Tibial artery (tissue), 4 donors: ENCODE results near the gene THRAP3.
A peak's percentile ranks its signal among the peaks of the same experiment; 100 is the strongest.

Experiments
- DNase-seq, 2 donors: peaks; one replicate each; pipeline ENCODE4 v3.0.0-alpha.2; 2019
- H3K27ac ChIP-seq, 2 donors: fragments of 200-600 bp; sonication (generic) in 1 of 2; 1 replicate in 1 of 2; 2 replicates in 1 of 2; pipeline ENCODE4 v1.5.1; 2018 to 2019; ENCODE audit warnings: mild to moderate bottlenecking in 1 of 2
- H3K27me3 ChIP-seq, 2 donors: fragments of 200-600 bp; sonication (generic) in 1 of 2; one replicate each; pipeline versions ENCODE4 v1.5.1 to v1.6.0; 2016 to 2019
- H3K36me3 ChIP-seq, 3 donors: fragments of 200-600 bp; sonication (generic) in 2 of 3; one replicate each; pipeline ENCODE4 v1.5.1; 2016 to 2019; ENCODE audit warnings: mild to moderate bottlenecking in 2 of 3
- H3K4me1 ChIP-seq, 4 donors: fragments of 200-600 bp; sonication (generic) in 2 of 4; 1 replicate in 3 of 4; 2 replicates in 1 of 4; pipeline ENCODE4 v1.5.1; 2016 to 2019
- H3K4me3 ChIP-seq, 2 donors: fragments of 200-600 bp; sonication (generic) in 1 of 2; 1 replicate in 1 of 2; 2 replicates in 1 of 2; pipeline ENCODE4 v1.5.1; 2018 to 2019; ENCODE audit warnings: mild to moderate bottlenecking in 2 of 2
- H3K9me3 ChIP-seq, 3 donors: fragments of 200-600 bp; sonication (generic) in 1 of 3; one replicate each; pipeline ENCODE4 v1.5.1; 2016 to 2019
- intact Hi-C: fragments of 100-400 bp; cut with DNase I; formaldehyde crosslinking; loops from one replicate; pipeline ENCODE4 v1.15.0; 2023; ENCODE audit warnings: low total_unique reads
- TF ChIP-seq, protein P1 (sequence below), 2 experiments: fragments of 200-600 bp in 1 of 2; fragments of 450-650 bp in 1 of 2; IDR thresholded peaks; one replicate each; pipeline ENCODE4 v1.5.1; 2017 to 2019; ENCODE audit warnings: antibody characterized with exemption in 2 of 2, mild to moderate bottlenecking in 1 of 2, moderate library complexity in 1 of 2

The THRAP3 gene

GRCh38 chr1:36203554-36204346 is 20.5 kb upstream of the THRAP3 start:
- TF ChIP-seq, protein P1, sequence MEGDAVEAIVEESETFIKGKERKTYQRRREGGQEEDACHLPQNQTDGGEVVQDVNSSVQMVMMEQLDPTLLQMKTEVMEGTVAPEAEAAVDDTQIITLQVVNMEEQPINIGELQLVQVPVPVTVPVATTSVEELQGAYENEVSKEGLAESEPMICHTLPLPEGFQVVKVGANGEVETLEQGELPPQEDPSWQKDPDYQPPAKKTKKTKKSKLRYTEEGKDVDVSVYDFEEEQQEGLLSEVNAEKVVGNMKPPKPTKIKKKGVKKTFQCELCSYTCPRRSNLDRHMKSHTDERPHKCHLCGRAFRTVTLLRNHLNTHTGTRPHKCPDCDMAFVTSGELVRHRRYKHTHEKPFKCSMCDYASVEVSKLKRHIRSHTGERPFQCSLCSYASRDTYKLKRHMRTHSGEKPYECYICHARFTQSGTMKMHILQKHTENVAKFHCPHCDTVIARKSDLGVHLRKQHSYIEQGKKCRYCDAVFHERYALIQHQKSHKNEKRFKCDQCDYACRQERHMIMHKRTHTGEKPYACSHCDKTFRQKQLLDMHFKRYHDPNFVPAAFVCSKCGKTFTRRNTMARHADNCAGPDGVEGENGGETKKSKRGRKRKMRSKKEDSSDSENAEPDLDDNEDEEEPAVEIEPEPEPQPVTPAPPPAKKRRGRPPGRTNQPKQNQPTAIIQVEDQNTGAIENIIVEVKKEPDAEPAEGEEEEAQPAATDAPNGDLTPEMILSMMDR (IDR thresholded peaks at IDR 0.05) = no peak
- DNase-seq = peak; percentile 78 to 88
- Histone ChIP-seq H3K4me1 (peaks cover 0 to 60% (median 45%) of the 10 kb centered on the region in 4 donors), H3K36me3 (no peaks in the 10 kb centered on the region), H3K4me3 (peak overlapping the region in 1 of 2 donors; percentile 20), H3K27ac (peak overlapping the region; percentile 90), H3K9me3 (no peaks in the 10 kb centered on the region), H3K27me3 (no peaks in the 10 kb centered on the region)
- intact Hi-C loops = no loop called here

DNA sequence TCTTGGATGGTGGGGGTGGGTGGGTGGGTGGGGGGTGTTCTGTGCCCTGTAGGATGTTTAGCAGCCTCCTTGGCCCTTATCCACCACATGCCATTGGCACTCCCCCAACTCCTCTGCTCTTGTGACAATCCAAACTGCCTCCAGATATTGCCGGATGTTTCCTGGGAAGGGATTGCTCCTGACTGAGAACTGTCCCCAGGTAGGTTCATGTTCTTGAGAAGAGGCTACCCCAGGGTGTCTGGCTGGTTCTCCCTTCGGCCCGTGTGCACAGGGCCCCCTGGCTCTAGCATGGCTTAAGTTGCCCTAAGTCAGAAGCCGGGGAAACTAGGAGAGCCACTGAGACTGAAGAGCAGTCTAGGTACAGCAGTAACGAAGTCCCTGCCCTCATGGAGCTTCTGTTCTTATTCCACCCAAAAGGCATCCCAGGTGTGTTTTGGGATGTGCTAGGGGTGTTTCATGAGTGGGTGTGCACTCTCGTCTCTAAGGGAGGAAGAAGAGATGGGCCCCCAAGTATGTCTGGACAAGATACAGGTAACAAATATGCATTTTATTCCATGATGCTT is 19.8 kb upstream of the THRAP3 start:
- peak; percentile 49 to 74 for DNase-seq
- intact Hi-C loops = no loop called here

DNA sequence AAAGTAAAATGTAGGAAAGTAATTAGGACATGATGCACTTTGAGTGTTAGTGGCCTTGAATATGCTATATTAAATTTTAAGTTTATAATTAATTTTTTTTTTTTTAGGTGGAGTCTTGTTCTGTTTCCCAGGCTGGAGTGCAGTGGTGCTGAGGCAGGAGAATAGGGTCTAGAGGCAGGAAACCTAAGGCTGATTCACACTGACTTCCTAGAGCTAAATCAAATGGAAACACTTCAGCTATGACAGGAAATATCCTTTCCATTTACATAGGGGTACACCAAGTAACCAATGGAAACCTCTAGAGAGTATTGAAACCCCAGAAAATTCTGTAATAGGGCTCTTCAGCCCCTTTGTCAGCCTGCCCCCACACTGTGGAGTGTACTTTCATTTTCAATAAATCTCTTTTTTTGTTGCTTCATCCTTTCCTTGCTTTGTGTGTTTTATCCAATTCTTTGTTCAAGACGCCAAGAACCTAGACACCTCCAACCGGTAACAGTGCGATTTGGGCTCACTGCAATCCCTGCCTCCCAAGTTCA is 17.9 kb upstream of the THRAP3 start:
- Histone ChIP-seq H3K9me3 (no peaks in the 10 kb centered on the region), H3K27me3 (no peaks in the 10 kb centered on the region), H3K4me1 (peaks cover 0 to 61% (median 43%) of the 10 kb centered on the region in 4 donors), H3K27ac (peak overlapping the region; percentile 61 to 90), H3K36me3 (no peaks in the 10 kb centered on the region), H3K4me3 (no peak overlapping the region)
- DNase-seq = no peak
- intact Hi-C loops = no loop called here
- TF ChIP-seq, protein P1 (IDR thresholded peaks at IDR 0.05) = no peak

More for the DNA sequence above, 19.8 kb upstream of the THRAP3 start:
- TF ChIP-seq, protein P1 (IDR thresholded peaks at IDR 0.05) = no peak
- Histone ChIP-seq H3K4me1 (peaks cover 0 to 64% (median 45%) of the 10 kb centered on the region in 4 donors), H3K9me3 (no peaks in the 10 kb centered on the region), H3K4me3 (peak overlapping the region in 1 of 2 donors; percentile 20), H3K27ac (peak overlapping the region; percentile 90), H3K27me3 (no peaks in the 10 kb centered on the region), H3K36me3 (no peaks in the 10 kb centered on the region)

DNA sequence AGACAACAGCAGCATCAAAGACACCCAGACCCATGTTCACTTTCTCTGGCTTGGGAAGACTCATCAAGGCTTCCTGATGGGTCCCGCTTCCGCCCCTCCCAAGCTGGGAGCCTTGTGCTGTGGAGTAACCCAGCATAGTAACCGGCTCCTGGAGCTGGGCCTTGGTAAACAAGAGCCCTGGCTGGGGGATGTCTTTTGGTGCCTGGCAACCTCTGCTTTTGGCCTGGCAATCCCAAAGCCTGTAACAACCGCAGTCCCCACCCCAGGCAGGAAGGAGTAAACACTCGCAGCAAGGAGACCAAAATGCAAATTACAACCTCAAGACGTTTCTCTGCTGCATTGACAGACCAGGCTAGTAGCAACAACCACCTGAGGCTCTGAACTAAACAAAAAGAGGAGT is 16.9 kb upstream of the THRAP3 start:
- peak overlapping the region; percentile 22 to 28 for H3K4me3 ChIP-seq
- peak; percentile 91 to 94 for DNase-seq
- no peaks in the 10 kb centered on the region for H3K36me3 ChIP-seq
- TF ChIP-seq, protein P1 (IDR thresholded peaks at IDR 0.05) = no peak
- no peaks in the 10 kb centered on the region for H3K27me3 ChIP-seq
- H3K9me3 ChIP-seq = no peaks in the 10 kb centered on the region
- H3K4me1 ChIP-seq = peaks cover 0 to 61% (median 43%) of the 10 kb centered on the region in 4 donors
- intact Hi-C loops = no loop called here
- peak overlapping the region; percentile 61 to 90 for H3K27ac ChIP-seq

- TF ChIP-seq, protein P1 (IDR thresholded peaks at IDR 0.05) = no peak
- Histone ChIP-seq H3K36me3 (no peaks in the 10 kb centered on the region), H3K27me3 (no peaks in the 10 kb centered on the region), H3K4me1 (peaks cover 0 to 49% (median 30%) of the 10 kb centered on the region in 4 donors), H3K9me3 (no peaks in the 10 kb centered on the region), H3K27ac (peak overlapping the region; percentile 12 to 24), H3K4me3 (no peak overlapping the region)
- DNase-seq = peak; percentile 65 to 74
- intact Hi-C loops = no loop called here
Observed at GRCh38 chr1:36208978-36209703, 15.1 kb upstream of the THRAP3 start.
